Measurements from ENCODE around the gene ATP6V0D1.

DNA sequence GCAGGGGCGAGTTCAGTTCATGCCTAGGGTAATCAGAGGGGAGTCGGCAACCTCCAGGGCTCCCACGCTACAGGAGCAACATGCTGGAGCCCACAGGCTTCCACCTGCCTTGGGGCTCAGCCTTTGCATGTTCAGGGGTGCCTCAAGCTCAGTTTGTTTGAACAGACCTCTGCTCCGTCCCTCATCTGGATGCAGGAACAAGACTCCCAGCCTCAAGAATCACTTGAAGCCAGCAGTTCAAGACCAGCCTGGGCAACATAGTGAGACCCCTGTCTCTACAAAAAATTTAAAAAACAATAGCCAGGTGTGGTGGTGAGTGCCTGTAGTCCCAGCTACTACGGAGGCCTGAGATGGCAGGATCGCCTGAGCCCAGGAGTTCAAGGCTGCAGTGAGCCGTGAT is 54.9 kb downstream of the ATP6V0D1 start:
- TF ChIP-seq, protein P1, sequence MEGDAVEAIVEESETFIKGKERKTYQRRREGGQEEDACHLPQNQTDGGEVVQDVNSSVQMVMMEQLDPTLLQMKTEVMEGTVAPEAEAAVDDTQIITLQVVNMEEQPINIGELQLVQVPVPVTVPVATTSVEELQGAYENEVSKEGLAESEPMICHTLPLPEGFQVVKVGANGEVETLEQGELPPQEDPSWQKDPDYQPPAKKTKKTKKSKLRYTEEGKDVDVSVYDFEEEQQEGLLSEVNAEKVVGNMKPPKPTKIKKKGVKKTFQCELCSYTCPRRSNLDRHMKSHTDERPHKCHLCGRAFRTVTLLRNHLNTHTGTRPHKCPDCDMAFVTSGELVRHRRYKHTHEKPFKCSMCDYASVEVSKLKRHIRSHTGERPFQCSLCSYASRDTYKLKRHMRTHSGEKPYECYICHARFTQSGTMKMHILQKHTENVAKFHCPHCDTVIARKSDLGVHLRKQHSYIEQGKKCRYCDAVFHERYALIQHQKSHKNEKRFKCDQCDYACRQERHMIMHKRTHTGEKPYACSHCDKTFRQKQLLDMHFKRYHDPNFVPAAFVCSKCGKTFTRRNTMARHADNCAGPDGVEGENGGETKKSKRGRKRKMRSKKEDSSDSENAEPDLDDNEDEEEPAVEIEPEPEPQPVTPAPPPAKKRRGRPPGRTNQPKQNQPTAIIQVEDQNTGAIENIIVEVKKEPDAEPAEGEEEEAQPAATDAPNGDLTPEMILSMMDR (conservative IDR thresholded peaks at IDR 0.05; ENCODE audit: low read depth in 2 of 2): no peak
- no peak for TF ChIP-seq POLR2AphosphoS5 (IDR thresholded peaks at IDR 0.05; ENCODE audit: low read depth)
- no peak for TF ChIP-seq CREB1 (CRISPR knock-in tag; IDR thresholded peaks at IDR 0.05; ENCODE audit: low read depth)
- no peak for TF ChIP-seq EZH2 (IDR thresholded peaks at IDR 0.05; ENCODE audit: low read depth, unreplicated experiment)
- TF ChIP-seq, protein P2, sequence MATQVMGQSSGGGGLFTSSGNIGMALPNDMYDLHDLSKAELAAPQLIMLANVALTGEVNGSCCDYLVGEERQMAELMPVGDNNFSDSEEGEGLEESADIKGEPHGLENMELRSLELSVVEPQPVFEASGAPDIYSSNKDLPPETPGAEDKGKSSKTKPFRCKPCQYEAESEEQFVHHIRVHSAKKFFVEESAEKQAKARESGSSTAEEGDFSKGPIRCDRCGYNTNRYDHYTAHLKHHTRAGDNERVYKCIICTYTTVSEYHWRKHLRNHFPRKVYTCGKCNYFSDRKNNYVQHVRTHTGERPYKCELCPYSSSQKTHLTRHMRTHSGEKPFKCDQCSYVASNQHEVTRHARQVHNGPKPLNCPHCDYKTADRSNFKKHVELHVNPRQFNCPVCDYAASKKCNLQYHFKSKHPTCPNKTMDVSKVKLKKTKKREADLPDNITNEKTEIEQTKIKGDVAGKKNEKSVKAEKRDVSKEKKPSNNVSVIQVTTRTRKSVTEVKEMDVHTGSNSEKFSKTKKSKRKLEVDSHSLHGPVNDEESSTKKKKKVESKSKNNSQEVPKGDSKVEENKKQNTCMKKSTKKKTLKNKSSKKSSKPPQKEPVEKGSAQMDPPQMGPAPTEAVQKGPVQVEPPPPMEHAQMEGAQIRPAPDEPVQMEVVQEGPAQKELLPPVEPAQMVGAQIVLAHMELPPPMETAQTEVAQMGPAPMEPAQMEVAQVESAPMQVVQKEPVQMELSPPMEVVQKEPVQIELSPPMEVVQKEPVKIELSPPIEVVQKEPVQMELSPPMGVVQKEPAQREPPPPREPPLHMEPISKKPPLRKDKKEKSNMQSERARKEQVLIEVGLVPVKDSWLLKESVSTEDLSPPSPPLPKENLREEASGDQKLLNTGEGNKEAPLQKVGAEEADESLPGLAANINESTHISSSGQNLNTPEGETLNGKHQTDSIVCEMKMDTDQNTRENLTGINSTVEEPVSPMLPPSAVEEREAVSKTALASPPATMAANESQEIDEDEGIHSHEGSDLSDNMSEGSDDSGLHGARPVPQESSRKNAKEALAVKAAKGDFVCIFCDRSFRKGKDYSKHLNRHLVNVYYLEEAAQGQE (IDR thresholded peaks at IDR 0.05; ENCODE audit: unreplicated experiment): no peak
- no peak for TF ChIP-seq NANOG (IDR thresholded peaks at IDR 0.05; ENCODE audit: borderline replicate concordance)
